ENCODE data around the gene EPHB2.

Gene EPHB2

GRCh38 chr1:22847709-22848108, 137.1 kb downstream of the EPHB2 start:
- TF ChIP-seq, protein P1, sequence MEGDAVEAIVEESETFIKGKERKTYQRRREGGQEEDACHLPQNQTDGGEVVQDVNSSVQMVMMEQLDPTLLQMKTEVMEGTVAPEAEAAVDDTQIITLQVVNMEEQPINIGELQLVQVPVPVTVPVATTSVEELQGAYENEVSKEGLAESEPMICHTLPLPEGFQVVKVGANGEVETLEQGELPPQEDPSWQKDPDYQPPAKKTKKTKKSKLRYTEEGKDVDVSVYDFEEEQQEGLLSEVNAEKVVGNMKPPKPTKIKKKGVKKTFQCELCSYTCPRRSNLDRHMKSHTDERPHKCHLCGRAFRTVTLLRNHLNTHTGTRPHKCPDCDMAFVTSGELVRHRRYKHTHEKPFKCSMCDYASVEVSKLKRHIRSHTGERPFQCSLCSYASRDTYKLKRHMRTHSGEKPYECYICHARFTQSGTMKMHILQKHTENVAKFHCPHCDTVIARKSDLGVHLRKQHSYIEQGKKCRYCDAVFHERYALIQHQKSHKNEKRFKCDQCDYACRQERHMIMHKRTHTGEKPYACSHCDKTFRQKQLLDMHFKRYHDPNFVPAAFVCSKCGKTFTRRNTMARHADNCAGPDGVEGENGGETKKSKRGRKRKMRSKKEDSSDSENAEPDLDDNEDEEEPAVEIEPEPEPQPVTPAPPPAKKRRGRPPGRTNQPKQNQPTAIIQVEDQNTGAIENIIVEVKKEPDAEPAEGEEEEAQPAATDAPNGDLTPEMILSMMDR (IDR thresholded peaks at IDR 0.05): no peak
- no peak for TF ChIP-seq ZFX (IDR thresholded peaks at IDR 0.05; ENCODE audit: borderline replicate concordance)
- no peak overlapping the region for H3K27ac ChIP-seq

- no peak for TF ChIP-seq ZFX (IDR thresholded peaks at IDR 0.05; ENCODE audit: borderline replicate concordance)
- TF ChIP-seq, protein P1 (IDR thresholded peaks at IDR 0.05): no peak
- no peak overlapping the region for H3K27ac ChIP-seq
Measured at GRCh38 chr1:22848405-22848804, 137.8 kb downstream of the EPHB2 start.

DNA sequence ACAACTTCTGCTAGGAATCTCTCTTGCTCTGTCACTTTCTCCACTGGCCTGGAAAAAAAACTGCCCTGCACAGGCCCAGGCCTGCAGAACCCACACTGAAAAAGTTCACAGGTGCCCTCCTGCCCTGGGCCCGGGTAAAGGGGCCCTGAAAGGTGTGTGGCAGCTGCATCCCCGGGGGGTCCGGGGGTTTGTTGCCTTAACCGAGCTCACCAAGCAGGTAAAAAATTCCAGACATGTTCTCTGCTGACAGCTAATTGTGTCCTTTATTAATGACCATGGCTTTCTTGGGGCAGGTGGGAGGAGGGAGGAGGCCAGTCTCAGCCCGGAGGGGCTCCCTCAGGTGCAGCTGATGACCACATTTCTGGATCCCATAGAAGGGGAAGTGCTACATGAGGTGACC, 139.1 kb downstream of the EPHB2 start:
- no peak overlapping the region for H3K27ac ChIP-seq
- no peak for TF ChIP-seq ZFX (IDR thresholded peaks at IDR 0.05; ENCODE audit: borderline replicate concordance)
- TF ChIP-seq, protein P1 (IDR thresholded peaks at IDR 0.05): no peak

- no peak overlapping the region for H3K27ac ChIP-seq
- TF ChIP-seq ZFX (IDR thresholded peaks at IDR 0.05; ENCODE audit: borderline replicate concordance): no peak
- TF ChIP-seq, protein P1 (IDR thresholded peaks at IDR 0.05): no peak
Measured at GRCh38 chr1:22850281-22850680, 139.6 kb downstream of the EPHB2 start.

- H3K27ac ChIP-seq: no peak overlapping the region
- TF ChIP-seq, protein P1 (IDR thresholded peaks at IDR 0.05): no peak
- no peak for TF ChIP-seq ZFX (IDR thresholded peaks at IDR 0.05; ENCODE audit: borderline replicate concordance)
Measured at GRCh38 chr1:22850681-22851080, 140.0 kb downstream of the EPHB2 start.

DNA sequence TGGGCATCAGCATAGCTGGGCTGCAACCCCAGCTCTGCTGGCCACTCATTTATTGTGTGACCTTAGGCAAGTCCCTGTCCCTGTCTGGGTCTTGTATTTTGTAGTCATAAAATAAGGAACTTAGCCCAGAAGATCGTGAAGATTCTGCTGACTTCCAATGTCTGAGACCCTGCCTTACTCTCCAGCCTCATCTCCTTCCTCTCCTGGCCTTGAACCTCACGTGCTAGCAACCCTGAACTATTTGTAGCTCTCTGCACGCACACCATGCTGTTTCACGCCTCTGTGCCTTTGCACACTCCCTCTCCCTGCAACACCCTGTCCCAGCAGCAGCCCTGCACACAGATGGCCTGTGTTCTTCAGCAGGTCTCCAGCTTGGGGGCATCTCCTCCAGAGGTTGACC, 140.9 kb downstream of the EPHB2 start:
- no peak overlapping the region for H3K27ac ChIP-seq
- no peak for TF ChIP-seq ZFX (IDR thresholded peaks at IDR 0.05; ENCODE audit: borderline replicate concordance)
- TF ChIP-seq, protein P1 (IDR thresholded peaks at IDR 0.05): no peak

DNA sequence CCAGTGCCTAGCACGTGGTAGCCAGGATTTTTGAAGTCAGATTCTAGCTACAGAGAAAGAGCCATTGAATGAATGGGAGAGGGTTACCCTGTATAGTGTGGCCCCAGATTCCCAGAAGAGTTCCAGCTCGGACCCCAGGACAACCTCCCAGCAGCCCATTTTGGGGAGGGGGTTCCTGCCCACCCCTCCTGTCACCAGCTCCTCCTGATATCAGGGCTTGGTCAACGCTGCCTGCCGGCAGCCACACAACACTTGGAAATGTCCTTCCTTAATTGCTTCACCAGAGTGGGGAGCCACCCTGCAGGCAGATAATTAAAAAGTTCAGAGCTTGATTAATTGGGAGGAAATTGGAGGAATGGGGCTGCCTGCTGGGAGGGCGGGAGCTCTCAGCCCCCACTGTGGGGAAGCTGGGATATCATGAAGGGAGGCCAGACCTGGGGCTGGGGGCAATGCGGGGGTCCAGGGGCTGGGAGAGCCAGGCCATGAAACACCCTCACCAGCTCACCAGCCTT, 141.6 kb downstream of the EPHB2 start:
- TF ChIP-seq, protein P1 (IDR thresholded peaks at IDR 0.05): no peak
- no peak for TF ChIP-seq ZFX (IDR thresholded peaks at IDR 0.05; ENCODE audit: borderline replicate concordance)
- H3K27ac ChIP-seq: no peak overlapping the region

Data from 22Rv1 (cell line).